Right cardiac atrium (tissue), 5 donors: ENCODE results near the gene RNF17. TPM values are rescaled to one million over a fixed set of nuclear protein-coding genes. Genes with fewer than 3 reads are reported as not detected.

ENCODE experiments used
- ATAC-seq, 2 donors: fragments of 200-7000 bp; cut with Tn5 transposase; one replicate each; pipeline versions ENCODE4 v1.8.0 to v1.9.1; 2020; ENCODE audit warnings: moderate library complexity in 2 of 2, mild to moderate bottlenecking in 1 of 2
- DNase-seq, 3 donors: peaks; one replicate each; pipeline ENCODE4 v3.0.0-alpha.2; 2020
- H3K27ac ChIP-seq: one replicate; pipeline ENCODE4 v1.5.1; 2013; ENCODE audit warnings: mild to moderate bottlenecking, low read length, control low read depth, moderate library complexity
- H3K27me3 ChIP-seq: one replicate; pipeline ENCODE4 v1.6.1; 2013; ENCODE audit not compliant: control insufficient read depth, insufficient read depth
- H3K4me1 ChIP-seq: one replicate; pipeline ENCODE4 v1.6.1; 2013; ENCODE audit warnings: low read length; ENCODE audit not compliant: control insufficient read depth, insufficient read depth
- H3K4me3 ChIP-seq: one replicate; pipeline ENCODE4 v1.5.1; 2013; ENCODE audit warnings: low read length, control low read depth
- H3K9me3 ChIP-seq: one replicate; pipeline ENCODE4 v1.6.1; 2013; ENCODE audit warnings: low read length; ENCODE audit not compliant: control insufficient read depth
- WGBS: extraction: QIAGEN DNeasy Blood & Tissue Kit; methylation state at CpG from one replicate; pipeline ENCODE4 v1.1.7; 2013; 5-methylcytosine and 5-hydroxymethylcytosine counted together
- intact Hi-C, 4 donors: fragments of 100-400 bp; cut with DNase I; formaldehyde crosslinking; loops; one replicate each; pipeline versions ENCODE4 v1.11.0 to v1.14.0; 2022 to 2023
- polyA plus RNA-seq: library from polyadenylated mRNA; stranded (reverse); fragments of 200-250 nt; gene quantifications from one replicate; pipeline ENCODE4 v1.2.3, GENCODE V29; 2013
- total RNA-seq, 4 donors: library from RNA; stranded (reverse); fragmentation: NEBNext Ultra II Directional; extraction: Animal tissue kit (Norgen Biotek cat#: 25700); gene quantifications; one replicate each; pipeline ENCODE4 v1.2.1, GENCODE V29; 2021
- donor health status: healthy with polysubstance abuse.
- donor health status: DM: no; HTN: yes; CAD: no.
- donor health status: DM: no; HTN: no; CAD: no.
- donor health status: DM: no; HTN: yes; CAD: no; lungs with severe emphysema.
- donor health status: DM: yes; HTN: yes; CAD: no.

Gene RNF17
- total and polyA plus RNA-seq, 5 donors, result 1.1 TPM; not detected in 4

GRCh38 chr13:24863748-24864540 is 100.0 kb downstream of the RNF17 start:
- H3K27ac ChIP-seq, result no peak overlapping the region
- no peaks in the 10 kb centered on the region for H3K27me3 ChIP-seq
- H3K9me3 ChIP-seq, result no peaks in the 10 kb centered on the region
- no peak for DNase-seq
- H3K4me1 ChIP-seq, result no peaks in the 10 kb centered on the region
- WGBS, result 60% methylated on average over 9 of the region's 9 CpGs
- intact Hi-C loops, result no loop called here
- H3K4me3 ChIP-seq, result no peak overlapping the region
- no peak for ATAC-seq

GRCh38 chr13:24864579-24864978 is 100.6 kb downstream of the RNF17 start:
- H3K4me1 ChIP-seq, result no peaks in the 10 kb centered on the region
- intact Hi-C loops, result no loop called here
- H3K9me3 ChIP-seq, result no peaks in the 10 kb centered on the region
- no peak overlapping the region for H3K27ac ChIP-seq
- DNase-seq (no peak), ATAC-seq (no peak)
- no peaks in the 10 kb centered on the region for H3K27me3 ChIP-seq
- H3K4me3 ChIP-seq, result no peak overlapping the region
- 95% methylated on average over 2 of the region's 2 CpGs for WGBS

GRCh38 chr13:24865163-24865953 is 101.4 kb downstream of the RNF17 start:
- DNase-seq (no peak), ATAC-seq (no peak)
- Histone ChIP-seq H3K9me3 (no peaks in the 10 kb centered on the region), H3K27me3 (no peaks in the 10 kb centered on the region), H3K27ac (no peak overlapping the region), H3K4me3 (no peak overlapping the region), H3K4me1 (no peaks in the 10 kb centered on the region)
- 37% methylated on average over 5 of the region's 5 CpGs for WGBS
- intact Hi-C loops, result no loop called here

- no peak overlapping the region for H3K27ac ChIP-seq
- WGBS, result 70% methylated on average over 2 of the region's 2 CpGs
- no peaks in the 10 kb centered on the region for H3K27me3 ChIP-seq
- no peaks in the 10 kb centered on the region for H3K4me1 ChIP-seq
- ATAC-seq, result no peak
- intact Hi-C loops, result no loop called here
- DNase-seq, result no peak
- H3K9me3 ChIP-seq, result no peaks in the 10 kb centered on the region
- H3K4me3 ChIP-seq, result no peak overlapping the region
These were observed 102.5 kb downstream of the RNF17 start for GRCh38 chr13:24866488-24866887.

DNA sequence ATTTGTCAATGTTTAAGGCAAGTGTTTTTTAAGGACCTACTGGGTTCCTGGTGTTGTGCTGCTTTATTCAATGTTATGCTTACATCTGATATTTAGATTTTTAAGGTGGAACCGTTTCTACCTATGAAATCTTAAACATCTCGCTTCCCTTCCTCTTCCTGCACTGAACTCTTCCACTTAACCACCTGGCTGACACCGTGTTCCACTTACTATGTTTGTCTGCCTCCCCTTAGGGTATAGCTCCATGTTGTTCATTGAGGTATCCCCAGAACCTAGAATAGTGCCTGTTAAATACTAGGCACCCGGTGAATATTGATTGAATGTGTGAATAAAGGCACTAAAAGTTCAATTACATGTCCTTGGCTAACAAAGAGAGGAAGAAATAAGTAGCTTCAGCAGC is 104.9 kb downstream of the RNF17 start:
- intact Hi-C loops, result no loop called here
- no peak overlapping the region for H3K4me3 ChIP-seq
- WGBS, result 62% methylated on average over 4 of the region's 4 CpGs

DNA sequence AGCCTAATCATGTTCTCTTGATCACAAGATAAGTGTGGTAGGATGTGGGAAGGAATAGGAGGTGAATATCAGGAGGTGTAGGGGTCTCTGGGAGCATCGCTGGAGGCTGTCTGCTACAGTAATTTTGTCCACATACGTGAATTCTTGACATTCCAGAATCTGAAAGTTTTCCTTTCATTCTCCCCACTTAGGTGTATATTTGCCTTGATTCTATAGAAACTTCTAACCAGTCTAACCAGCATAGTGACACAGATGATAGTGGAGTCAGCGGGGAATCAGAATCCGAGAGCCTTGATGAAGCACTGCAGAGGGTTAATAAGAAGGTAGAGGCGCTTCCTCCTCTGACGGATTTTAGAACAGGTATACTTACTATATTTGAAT is 106.4 kb downstream of the RNF17 start:
- intact Hi-C loops, result no loop called here
- H3K4me1 ChIP-seq, result no peaks in the 10 kb centered on the region
- no peaks in the 10 kb centered on the region for H3K9me3 ChIP-seq
- 79% methylated on average over 6 of the region's 6 CpGs for WGBS
- no peak for ATAC-seq
- H3K27ac ChIP-seq, result no peak overlapping the region
- peaks cover 4% of the 10 kb centered on the region for H3K27me3 ChIP-seq
- no peak overlapping the region for H3K4me3 ChIP-seq
- DNase-seq, result no peak

More for the DNA sequence above, 104.9 kb downstream of the RNF17 start:
- Histone ChIP-seq H3K27me3 (peaks cover 4% of the 10 kb centered on the region), H3K9me3 (no peaks in the 10 kb centered on the region), H3K4me1 (no peaks in the 10 kb centered on the region), H3K27ac (no peak overlapping the region)
- ATAC-seq (no peak), DNase-seq (no peak)

DNA sequence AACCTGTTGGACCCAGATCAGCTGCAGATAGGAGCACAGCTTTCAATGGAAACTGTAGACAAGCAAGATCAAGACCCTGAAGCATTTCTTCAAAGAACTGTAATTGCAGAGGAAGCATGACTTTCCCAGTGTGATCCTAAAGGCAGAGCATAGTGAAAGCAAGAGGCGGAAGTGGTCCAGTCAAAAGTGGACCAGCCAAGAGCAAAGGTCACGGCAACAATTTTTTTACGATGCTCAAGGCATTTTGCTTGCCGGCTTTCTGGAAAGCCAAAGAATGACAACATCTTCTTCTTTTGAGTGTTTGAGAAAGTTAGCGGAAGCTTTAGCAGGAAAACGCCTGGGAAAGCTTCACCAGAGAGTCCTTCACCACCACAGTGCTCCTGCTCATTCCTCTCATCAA is 111.6 kb downstream of the RNF17 start:
- Histone ChIP-seq H3K9me3 (no peaks in the 10 kb centered on the region), H3K27me3 (peaks cover 4% of the 10 kb centered on the region), H3K4me3 (no peak overlapping the region), H3K27ac (no peak overlapping the region), H3K4me1 (no peaks in the 10 kb centered on the region)
- no peak for ATAC-seq
- DNase-seq, result no peak
- intact Hi-C loops, result no loop called here
- WGBS, result 86% methylated on average over 6 of the region's 6 CpGs

- Histone ChIP-seq H3K4me3 (no peak overlapping the region), H3K9me3 (no peaks in the 10 kb centered on the region), H3K27me3 (peaks cover under 1% of the 10 kb centered on the region), H3K27ac (no peak overlapping the region), H3K4me1 (no peaks in the 10 kb centered on the region)
- ATAC-seq (no peak), DNase-seq (no peak)
- 95% methylated on average over 1 of the region's 1 CpG for WGBS
- intact Hi-C loops, result no loop called here
These were observed 113.6 kb downstream of the RNF17 start for GRCh38 chr13:24877531-24877930.

DNA sequence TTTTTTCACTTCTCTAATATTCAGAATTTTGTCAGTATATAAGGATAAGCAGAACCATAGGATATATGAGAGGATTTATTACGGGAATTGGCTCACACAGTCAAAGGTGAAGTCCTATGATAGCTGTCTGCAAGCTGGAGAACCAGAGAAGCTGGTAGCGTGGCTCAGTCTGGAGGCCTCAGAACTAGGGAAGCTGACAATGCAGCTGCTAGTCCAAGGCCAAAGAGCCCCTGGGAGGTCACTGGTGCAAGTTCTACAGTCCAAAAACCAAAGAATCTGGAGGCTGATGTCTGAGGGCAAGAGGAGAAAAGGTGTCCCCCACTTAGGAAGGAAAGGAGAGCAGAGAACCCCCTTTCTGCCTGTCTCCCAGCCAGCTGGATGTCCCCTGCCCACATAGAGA is 114.4 kb downstream of the RNF17 start:
- ATAC-seq, result no peak
- intact Hi-C loops, result no loop called here
- no peaks in the 10 kb centered on the region for H3K9me3 ChIP-seq

GRCh38 chr13:24882665-24883064 is 118.7 kb downstream of the RNF17 start:
- H3K4me1 ChIP-seq, result no peaks in the 10 kb centered on the region
- WGBS, result 80% methylated on average over 2 of the region's 2 CpGs
- DNase-seq, result no peak
- no peaks in the 10 kb centered on the region for H3K27me3 ChIP-seq
- no peak overlapping the region for H3K27ac ChIP-seq
- intact Hi-C loops, result no loop called here
- no peak overlapping the region for H3K4me3 ChIP-seq
- no peaks in the 10 kb centered on the region for H3K9me3 ChIP-seq
- ATAC-seq, result no peak

More for the DNA sequence above, 114.4 kb downstream of the RNF17 start:
- no peaks in the 10 kb centered on the region for H3K4me1 ChIP-seq
- H3K27me3 ChIP-seq, result no peaks in the 10 kb centered on the region
- DNase-seq, result no peak
- no peak overlapping the region for H3K27ac ChIP-seq
- WGBS, result 90% methylated on average over 2 of the region's 2 CpGs
- no peak overlapping the region for H3K4me3 ChIP-seq

DNA sequence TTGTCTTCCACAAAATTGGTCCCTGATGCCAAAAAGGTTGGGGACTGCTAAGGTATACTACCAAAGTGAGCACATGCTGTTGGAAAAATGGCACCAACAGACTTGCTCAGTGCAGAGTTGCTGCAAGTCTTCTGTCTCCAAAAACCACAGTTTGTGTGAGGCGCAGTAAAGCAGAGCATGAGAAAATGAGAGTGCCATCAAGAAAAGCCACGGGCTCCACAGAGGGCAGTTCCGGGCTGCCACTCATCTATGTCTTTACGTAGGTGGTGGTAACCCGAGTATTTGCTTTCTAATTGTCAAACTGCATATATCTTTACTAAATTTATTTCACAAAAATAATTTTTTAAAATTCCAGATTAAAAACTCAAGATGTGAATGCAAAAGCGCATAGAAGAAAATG is 123.8 kb downstream of the RNF17 start:
- DNase-seq, result no peak
- no peak overlapping the region for H3K4me3 ChIP-seq
- ATAC-seq, result no peak
- H3K9me3 ChIP-seq, result no peaks in the 10 kb centered on the region
- no peaks in the 10 kb centered on the region for H3K4me1 ChIP-seq
- no peaks in the 10 kb centered on the region for H3K27me3 ChIP-seq
- no peak overlapping the region for H3K27ac ChIP-seq
- WGBS, result 96% methylated on average over 6 of the region's 6 CpGs
- intact Hi-C loops, result no loop called here
